Breast epithelium (tissue), 4 donors: Measurements from ENCODE around the gene NCKAP5. TPM values are rescaled to one million over a fixed set of nuclear protein-coding genes. Genes with fewer than 3 reads are reported as not detected.

ENCODE experiments used
- DNase-seq, 2 donors: peaks; one replicate each; pipeline ENCODE4 v3.0.0-alpha.2; 2019; ENCODE audit warnings: low spot score in 2 of 2
- H3K27ac ChIP-seq, 2 donors: fragments of 200-600 bp; sonication (generic) in 1 of 2; one replicate each; pipeline ENCODE4 v1.5.1; 2016 to 2019; ENCODE audit warnings: mild to moderate bottlenecking in 1 of 2
- H3K27me3 ChIP-seq, 2 donors: fragments of 200-600 bp; sonication (generic) in 1 of 2; one replicate each; pipeline versions ENCODE4 v1.5.1 to v1.6.0; 2017 to 2019; ENCODE audit warnings: control low read depth in 1 of 2, mild to moderate bottlenecking in 1 of 2
- H3K36me3 ChIP-seq: fragments of 200-600 bp; one replicate; pipeline ENCODE4 v1.5.1; 2019
- H3K4me1 ChIP-seq, 2 donors: fragments of 200-600 bp; sonication (generic); one replicate each; pipeline ENCODE4 v1.5.1; 2016 to 2019; ENCODE audit warnings: control low read depth in 1 of 2
- H3K4me3 ChIP-seq, 3 donors: fragments of 200-600 bp; sonication (generic); 1 replicate in 2 of 3; 2 replicates in 1 of 3; pipeline ENCODE4 v1.5.1; 2016 to 2019; ENCODE audit warnings: mild to moderate bottlenecking in 3 of 3, moderate library complexity in 2 of 3
- H3K9me3 ChIP-seq, 2 donors: fragments of 200-600 bp; sonication (generic) in 1 of 2; one replicate each; pipeline ENCODE4 v1.5.1; 2016 to 2019; ENCODE audit warnings: control low read depth in 1 of 2
- CTCF ChIP-seq, 3 donors: fragments of 450-650 bp; IDR thresholded peaks; one replicate each; pipeline ENCODE4 v1.5.1; 2016 to 2017; ENCODE audit warnings: antibody characterized with exemption in 3 of 3, mild to moderate bottlenecking in 3 of 3, moderate library complexity in 3 of 3
- POLR2A ChIP-seq: fragments of 450-650 bp; IDR thresholded peaks from one replicate; pipeline ENCODE4 v1.6.1; 2016; ENCODE audit warnings: antibody characterized with exemption, mild to moderate bottlenecking, moderate library complexity
- POLR2AphosphoS5 ChIP-seq, 3 donors: sonication (generic); formaldehyde crosslinking; IDR thresholded peaks; one replicate each; pipeline ENCODE4 v1.6.1; 2017; ENCODE audit warnings: antibody characterized with exemption in 3 of 3
- intact Hi-C: fragments of 100-400 bp; cut with DNase I; formaldehyde crosslinking; loops from one replicate; pipeline ENCODE4 v1.15.1; 2023; ENCODE audit warnings: low total_unique reads
- total RNA-seq, 3 donors: library from RNA; depleted of rRNA; stranded (reverse); fragments of >200 nt; gene quantifications; one replicate each; pipeline ENCODE4 v1.1.0, GENCODE V29; 2016

NCKAP5 gene
- total RNA-seq, 3 donors from 2014 or later: 1.1 to 10.5 (median 6.1) TPM

DNA sequence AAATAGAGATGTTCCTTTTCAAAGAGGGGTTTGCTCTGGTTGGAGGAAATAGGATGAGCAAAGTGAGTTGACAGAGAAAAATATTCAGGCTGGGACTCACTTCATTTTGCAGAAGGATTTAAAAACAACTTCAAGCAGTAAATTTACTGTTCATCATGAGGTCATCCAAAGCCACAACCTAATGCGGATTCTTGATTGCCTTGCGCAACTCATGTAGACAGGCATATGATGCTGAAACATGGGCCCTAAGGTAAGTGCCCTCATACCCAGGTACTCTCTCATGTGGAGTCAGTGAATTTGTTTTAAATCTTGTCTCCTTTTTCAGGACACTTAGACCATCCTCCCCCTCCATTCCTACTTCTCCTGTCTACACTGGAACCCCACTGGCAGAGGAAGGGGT is 846.3 kb downstream of the NCKAP5 start:
- H3K4me3 ChIP-seq: no peak overlapping the region
- no peak overlapping the region for H3K27ac ChIP-seq
- no peaks in the 10 kb centered on the region for H3K9me3 ChIP-seq
- intact Hi-C loops: no loop called here
- TF ChIP-seq POLR2A: no peak
- no peak for TF ChIP-seq POLR2AphosphoS5 (IDR thresholded peaks at IDR 0.05)
- no peak for TF ChIP-seq CTCF (IDR thresholded peaks at IDR 0.05)
- no peaks in the 10 kb centered on the region for H3K36me3 ChIP-seq
- no peak for DNase-seq
- no peaks in the 10 kb centered on the region for H3K27me3 ChIP-seq
- H3K4me1 ChIP-seq: no peaks in the 10 kb centered on the region

DNA sequence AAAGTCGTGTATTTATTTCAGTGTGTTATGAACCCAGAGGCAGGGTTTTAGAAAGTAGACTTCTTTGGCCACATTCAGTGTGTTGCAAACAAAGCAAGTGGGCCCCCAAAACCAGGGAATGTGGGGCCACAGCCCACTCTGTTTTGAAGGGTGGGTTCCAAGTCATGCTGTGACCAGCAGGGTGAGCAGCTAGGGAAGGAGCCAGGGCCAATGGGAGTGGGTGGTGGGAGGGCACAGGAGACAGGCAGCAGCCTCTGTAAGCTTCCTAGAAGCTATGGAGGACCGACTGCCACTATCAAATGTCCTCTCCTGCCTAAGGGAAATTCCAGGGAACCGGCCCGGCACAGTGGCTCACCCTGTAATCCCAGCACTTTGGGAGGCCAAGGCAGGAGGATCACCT is 847.9 kb downstream of the NCKAP5 start:
- no peaks in the 10 kb centered on the region for H3K9me3 ChIP-seq
- intact Hi-C loops: no loop called here
- DNase-seq: no peak

DNA sequence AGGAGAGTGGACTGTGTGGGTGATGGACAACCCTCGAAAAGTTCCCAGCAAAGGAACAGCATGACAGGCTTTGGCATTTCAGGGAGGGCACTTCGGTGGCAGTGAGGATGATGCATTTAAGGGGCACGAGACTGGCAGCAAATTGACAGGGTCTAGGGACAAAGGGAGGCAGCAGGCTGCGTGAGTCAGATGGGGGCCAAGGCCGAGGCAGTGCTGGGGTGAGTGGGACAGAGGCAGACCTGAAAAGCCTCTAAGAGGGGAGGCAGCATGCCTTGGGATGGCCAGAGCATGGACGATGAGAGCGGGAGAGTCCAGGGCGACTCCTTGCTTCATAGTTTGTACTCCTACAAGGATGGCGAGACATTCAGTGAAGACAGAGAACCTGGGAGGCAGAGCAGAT is 848.8 kb downstream of the NCKAP5 start:
- TF ChIP-seq CTCF (IDR thresholded peaks at IDR 0.05): no peak
- TF ChIP-seq POLR2AphosphoS5 (IDR thresholded peaks at IDR 0.05): no peak
- no peak for TF ChIP-seq POLR2A
- H3K4me3 ChIP-seq: no peak overlapping the region
- no peaks in the 10 kb centered on the region for H3K36me3 ChIP-seq
- no peaks in the 10 kb centered on the region for H3K4me1 ChIP-seq
- no peak overlapping the region for H3K27ac ChIP-seq
- intact Hi-C loops: no loop called here
- no peaks in the 10 kb centered on the region for H3K27me3 ChIP-seq
- no peak for DNase-seq
- H3K9me3 ChIP-seq: no peaks in the 10 kb centered on the region

More for the DNA sequence above, 847.9 kb downstream of the NCKAP5 start:
- Histone ChIP-seq H3K36me3 (no peaks in the 10 kb centered on the region), H3K4me3 (no peak overlapping the region), H3K4me1 (no peaks in the 10 kb centered on the region), H3K27me3 (no peaks in the 10 kb centered on the region), H3K27ac (no peak overlapping the region)
- TF ChIP-seq CTCF (IDR thresholded peaks at IDR 0.05) (no peak), POLR2A (no peak), POLR2AphosphoS5 (IDR thresholded peaks at IDR 0.05) (no peak)

DNA sequence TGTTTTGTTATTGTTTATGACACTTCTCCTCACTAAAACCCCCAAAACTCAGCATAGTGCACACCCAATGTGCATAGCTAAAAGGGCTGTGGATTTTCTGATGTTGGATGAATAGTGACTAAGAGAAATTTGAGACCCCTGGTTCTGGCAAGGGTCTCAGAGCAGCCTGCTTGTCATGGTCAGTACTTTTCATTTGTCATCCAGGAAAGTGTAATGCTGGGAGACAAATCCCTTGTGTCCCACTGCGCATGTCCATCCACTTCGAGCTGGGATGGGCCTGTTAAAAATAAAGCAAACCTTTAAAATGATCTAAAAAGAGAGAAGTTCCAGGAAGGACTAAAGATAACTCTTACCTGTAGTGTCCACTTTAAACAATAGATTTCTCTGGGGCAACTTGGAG is 851.3 kb downstream of the NCKAP5 start:
- Histone ChIP-seq H3K4me3 (no peak overlapping the region), H3K27ac (no peak overlapping the region), H3K9me3 (no peaks in the 10 kb centered on the region), H3K27me3 (no peaks in the 10 kb centered on the region), H3K4me1 (no peaks in the 10 kb centered on the region), H3K36me3 (no peaks in the 10 kb centered on the region)
- no peak for DNase-seq
- intact Hi-C loops: no loop called here
- TF ChIP-seq POLR2A (no peak), POLR2AphosphoS5 (IDR thresholded peaks at IDR 0.05) (no peak), CTCF (IDR thresholded peaks at IDR 0.05) (no peak)

- no peak for DNase-seq
- Histone ChIP-seq H3K36me3 (no peaks in the 10 kb centered on the region), H3K27ac (no peak overlapping the region), H3K4me3 (no peak overlapping the region), H3K4me1 (no peaks in the 10 kb centered on the region), H3K9me3 (no peaks in the 10 kb centered on the region), H3K27me3 (no peaks in the 10 kb centered on the region)
- TF ChIP-seq POLR2AphosphoS5 (IDR thresholded peaks at IDR 0.05): no peak
- TF ChIP-seq POLR2A: no peak
- no peak for TF ChIP-seq CTCF (IDR thresholded peaks at IDR 0.05)
- intact Hi-C loops: no loop called here
Observed at GRCh38 chr2:132715386-132716351, 852.6 kb downstream of the NCKAP5 start.
